GM18907 (cell line): ENCODE results near the gene CLEC6A.
"Not testable (repeated sequence)": the region's sequence is repeated elsewhere in the genome, so short reads cannot be mapped to it uniquely, and the experiment has no call there.

Experiments
- ATAC-seq: cut with Tn5 transposase; IDR thresholded peaks from one replicate; pipeline ENCODE4 v1.9.1; 2021; ENCODE audit warnings: mild to moderate bottlenecking, moderate library complexity; ENCODE audit not compliant: unreplicated experiment

CLEC6A gene

DNA sequence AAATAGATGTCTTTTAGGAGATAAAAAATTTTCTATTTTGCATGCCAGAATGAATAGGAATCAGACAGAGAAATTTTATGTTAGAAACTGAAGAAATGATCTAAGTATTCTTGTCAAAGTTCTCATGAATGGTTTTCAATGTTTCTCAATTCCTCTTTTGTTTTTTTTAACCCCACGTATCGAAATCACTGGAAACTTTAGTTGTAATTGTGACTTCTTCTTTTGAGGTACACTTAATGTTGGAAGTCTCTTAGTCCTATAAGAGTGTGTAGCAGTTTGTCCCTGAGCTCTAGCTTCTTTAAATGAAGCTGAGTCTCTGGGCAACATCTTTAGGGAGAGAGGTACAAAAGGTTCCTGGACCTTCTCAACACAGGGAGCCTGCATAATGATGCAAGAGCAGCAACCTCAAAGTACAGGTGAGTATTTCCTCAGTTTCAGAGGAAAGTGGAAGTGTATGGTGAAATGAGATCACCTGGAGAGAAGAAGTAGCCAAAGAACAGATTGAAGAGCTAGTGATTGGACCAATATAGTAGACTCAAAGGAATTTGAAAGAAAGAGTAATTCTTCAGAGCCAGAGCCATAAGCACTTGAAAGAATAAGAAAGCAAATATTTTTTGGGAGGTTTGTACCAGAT, at the start of gene CLEC6A:
Gene CLEC6A (plus strand): TSS at position 236 of the 634 bp plus-strand sequence. CDS start 150 bp downstream, at position 386.
- ATAC-seq: no peak

DNA sequence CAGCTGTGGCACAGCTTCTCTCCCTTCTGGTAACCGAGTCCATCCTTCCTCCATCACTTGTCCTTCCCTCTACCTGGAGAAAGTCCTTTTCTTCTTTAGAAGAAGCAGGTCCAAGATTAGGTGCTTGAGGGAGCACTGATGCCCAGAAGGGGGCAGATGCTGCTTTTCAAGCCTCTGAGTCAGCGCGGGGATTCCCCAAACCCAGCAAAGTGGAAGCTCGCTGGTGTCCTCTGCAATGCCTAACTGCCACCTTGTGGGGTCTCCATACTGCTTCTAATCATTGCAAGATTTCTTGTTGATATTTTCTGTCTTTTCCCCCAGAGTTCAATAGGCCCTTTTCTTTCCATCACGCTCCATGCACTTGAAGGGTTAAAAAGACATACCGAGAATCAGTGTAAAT, 36.2 kb upstream of the CLEC6A start:
- not testable (repeated sequence) for ATAC-seq

DNA sequence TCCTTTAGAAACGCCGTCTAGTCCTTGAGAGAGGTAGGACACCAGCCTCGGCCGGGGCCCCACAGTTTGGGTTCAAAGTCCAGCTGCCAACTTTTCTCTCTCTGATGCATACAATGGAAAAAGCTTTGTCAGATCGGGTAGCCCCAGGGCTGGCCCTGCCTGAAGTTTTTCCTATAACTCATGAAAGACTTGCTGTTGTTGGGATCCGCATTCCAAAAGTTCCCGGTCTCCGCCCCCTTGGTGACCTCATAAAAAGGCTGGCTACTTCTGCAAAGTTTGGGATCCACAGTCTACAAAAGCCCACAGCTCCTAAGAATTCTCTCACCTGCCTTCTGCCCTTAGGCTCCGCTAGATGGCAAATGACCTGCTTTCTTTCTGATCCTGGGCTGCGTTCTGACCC, 35.3 kb upstream of the CLEC6A start:
- no peak for ATAC-seq

DNA sequence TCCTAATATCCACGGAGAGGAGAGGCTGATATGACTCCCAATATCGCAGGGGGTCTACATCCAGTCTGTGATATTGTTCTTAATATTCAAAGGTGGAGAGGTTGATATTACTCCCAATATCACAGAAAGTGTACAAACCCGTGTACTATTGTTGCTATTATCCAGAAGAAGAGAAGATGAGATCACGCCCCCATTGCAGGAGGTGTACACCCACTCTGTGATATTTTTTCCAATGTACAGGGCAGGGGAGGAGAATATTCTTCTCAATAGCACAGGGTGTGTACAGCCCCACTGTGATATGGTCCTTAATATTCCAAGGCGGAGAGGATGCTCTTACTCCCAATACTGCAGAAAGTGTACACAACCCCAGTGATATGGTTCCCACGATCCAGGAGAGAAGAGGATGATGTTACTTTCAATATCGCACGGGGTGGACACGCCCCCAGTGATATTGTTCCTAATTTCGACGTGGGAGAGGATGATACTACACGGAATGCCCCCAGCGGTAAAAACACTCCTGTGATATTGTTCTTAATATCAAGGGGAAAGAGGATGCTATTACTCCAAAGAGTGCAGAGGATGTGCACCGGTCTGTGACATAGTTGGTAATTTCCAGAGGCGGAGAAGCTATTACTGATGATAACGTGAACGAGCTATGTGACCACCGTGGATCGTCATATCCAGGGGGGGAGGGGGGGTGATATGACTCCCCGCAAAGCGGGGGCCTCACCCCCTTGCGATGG, 11.1 kb upstream of the CLEC6A start:
- not testable (repeated sequence) for ATAC-seq

DNA sequence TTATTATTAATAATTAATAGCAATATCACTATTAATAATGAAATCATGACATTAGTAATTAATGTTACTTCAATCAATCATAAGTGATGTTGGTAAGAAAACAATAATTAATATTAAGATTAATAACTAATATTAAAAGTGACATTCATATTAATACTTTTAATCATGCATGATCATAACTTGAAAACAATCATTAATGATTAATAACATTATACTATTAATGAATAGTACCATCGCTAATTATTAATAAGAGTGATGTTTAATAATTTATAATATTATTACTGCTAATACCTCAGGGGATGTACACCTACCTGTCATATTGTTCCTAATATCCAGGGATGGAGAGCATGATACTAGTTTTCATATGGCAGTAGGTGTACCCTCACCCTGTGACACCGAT, 10.0 kb upstream of the CLEC6A start:
- ATAC-seq: no peak

DNA sequence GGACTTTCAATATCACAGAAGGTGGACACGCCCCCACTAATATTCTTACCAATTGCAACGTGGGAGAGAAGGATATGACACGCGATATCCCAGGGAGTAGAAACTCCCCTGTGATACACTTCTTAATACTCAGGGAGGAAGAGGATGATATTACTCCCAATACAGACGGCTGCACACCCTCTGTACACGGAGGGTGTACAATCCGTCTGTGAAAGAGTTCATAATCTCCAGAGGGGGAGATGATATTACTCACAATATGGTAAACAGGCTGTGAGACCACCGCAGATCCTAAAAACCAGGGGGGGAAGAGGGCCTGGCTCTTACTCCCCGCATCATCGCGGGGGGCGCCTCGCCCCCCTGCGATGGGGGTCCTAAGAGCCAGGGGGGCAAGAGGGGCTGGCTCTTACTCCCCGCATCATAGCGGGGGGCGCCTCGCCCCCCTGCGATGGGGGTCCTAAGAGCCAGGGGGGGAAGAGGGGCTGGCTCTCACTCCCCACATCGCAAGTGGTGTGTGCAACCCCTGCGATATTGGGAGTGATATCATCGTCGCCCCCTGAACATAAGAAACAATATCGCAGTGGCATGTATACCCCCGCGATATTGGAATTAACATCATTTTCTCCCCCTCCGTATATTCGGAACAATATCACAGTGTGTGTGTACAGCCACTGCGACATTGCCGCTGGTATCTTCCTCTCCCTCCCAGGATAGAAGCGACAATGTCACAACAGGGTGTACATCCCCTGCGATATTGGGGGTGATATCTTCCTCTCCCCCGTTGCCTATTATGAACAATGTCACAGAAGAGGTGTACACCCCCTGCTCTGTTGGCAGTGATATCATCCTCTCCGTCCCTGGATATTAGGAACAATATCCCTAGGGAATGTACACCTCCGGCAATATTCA, 8.9 kb upstream of the CLEC6A start:
- no peak for ATAC-seq

DNA sequence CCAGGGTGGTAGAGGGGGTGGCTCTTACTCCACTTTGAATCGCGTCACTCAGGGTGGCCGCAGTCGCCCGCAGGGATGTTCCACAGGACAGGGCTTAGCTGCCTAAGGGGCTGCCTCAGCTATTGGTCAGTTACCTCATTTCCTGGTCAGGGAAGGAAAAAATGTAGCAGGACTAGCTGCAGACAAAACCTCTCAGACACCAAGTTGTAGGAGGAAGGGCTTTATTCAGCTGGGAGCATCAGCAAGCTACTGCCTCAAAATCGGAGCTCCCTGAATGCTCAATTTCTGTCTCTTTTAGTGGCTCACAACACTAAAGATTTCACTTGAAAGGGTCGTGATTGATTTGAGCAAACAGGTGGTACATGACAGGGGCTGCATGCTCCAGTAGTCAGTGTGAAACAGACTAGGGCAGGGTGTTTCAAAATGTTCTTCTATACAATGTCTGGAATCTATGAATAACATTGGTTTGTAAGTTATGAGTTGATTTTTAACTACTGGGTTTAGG, 6.4 kb upstream of the CLEC6A start:
- ATAC-seq: no peak

DNA sequence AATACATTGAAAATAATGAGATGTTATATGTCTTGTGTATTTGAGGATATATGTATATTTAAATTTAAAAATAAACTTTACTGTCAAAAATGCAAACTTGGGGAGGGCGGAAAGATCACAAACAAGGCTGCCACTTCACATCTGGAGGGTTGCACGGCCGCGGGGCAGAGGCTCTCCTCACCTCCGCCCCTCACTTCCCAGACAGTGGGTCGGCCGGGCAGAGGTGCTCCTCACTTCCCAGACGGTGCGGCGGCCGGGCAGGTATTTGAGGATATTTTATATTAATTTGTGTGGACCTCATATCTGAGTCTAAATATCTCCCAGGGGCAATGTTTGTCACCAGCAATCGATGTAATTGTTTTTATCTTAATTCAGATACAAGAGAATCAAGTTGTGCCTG, 3.7 kb upstream of the CLEC6A start:
- ATAC-seq: no peak

DNA sequence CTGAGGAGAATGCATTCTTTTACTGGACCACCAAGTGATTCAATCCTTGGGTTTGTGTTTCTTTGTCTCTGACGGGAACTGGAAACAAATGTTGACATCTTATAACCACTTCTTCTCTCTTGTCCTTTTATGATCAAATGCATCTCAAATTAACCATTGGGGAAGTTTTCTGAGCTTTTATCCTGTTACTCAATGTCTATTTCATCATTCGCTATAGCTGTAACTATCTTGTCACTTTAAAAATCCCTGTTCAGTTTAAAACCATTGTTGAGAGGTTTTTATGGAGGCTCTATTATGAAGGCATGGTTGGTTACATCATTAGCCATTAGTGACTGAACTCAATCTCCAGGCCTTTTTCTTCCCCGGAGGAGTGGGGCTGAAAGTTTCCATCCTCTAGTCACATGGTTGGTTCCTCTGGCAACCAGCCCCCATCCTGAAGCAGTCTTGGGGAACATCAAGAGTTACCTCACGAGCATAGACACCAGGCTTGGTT, 2.7 kb upstream of the CLEC6A start:
- no peak for ATAC-seq

DNA sequence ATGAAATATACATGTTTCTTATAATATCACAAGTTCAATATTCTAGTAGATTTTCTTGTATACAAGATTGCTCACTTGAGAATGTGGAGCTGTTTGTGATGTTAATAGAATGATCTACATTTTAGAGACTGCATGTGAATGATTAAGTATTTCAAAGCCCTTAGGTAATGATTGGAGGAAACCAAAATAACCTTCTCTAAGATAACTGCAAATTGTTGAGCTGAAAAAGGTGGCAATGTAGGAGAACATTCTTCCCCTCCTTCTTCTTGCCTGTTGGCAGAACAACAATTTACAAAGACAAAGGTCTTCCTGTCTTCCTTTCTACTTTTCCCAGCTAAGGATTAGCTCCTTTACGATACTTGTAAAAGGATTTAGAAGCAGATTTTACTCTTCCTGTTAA, 2.0 kb upstream of the CLEC6A start:
- ATAC-seq: no peak

DNA sequence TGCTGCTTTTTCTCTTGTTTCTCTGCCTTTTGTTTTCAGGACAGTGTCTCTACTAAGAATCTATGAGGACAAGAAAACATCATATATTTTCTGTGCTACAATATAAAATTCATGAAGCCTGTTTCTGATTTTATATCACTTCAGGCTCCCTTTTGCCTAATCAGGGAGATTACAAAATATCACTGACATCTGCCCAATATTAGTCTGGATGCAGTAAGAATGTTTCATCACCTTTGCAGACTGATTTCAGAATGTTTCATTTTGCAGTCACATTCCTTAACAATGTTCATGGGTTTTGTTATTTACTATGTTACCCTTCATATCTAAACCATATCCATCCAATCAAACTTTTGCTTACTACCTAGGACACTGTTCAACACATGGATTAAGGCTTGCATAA, 491 bp upstream of the CLEC6A start:
- no peak for ATAC-seq

DNA sequence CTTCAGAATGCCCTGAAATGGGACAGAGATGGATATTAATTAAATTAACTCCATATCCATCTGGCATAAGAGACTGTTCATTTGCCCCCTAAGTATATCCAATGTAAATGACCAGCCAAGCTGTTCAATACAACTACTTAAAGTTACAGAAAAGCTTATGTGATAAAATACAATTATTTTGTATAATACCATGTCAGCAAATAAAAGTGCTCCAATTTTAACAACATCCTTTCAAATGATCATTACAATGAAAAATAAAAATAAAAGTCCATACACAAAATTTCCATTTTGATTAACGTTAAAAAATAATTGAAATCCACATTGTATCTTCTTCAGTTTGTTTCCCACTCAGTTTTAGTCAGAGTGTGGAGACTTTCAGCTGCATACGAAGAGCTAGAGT, 5.7 kb downstream of the CLEC6A start:
- no peak for ATAC-seq

DNA sequence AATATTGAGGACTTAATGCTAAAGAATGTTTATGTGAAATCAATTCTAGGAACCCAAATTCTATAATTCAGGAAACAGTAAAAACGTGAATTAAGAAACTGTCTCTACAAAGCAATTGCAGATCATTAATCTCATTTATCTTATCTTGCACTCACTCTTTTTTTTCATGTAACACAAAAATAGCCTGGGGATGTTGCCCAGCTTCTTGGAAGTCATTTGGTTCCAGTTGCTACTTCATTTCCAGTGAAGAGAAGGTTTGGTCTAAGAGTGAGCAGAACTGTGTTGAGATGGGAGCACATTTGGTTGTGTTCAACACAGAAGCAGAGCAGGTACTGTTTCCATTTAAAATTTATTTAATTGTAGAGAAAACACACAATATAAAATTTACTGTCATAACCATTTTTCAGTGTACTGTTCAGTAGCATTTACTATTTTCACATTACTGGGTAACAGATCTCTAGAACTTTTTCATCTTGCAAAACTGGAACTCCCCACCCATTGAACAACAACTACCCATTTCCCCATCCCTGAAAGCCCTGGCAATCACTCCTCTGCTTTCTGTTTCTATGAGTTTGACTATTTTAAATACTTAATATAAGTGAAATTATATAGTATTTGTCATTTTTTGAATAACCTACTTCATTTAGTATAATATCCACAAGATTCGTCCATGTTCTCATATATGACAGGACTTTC, 9.7 kb downstream of the CLEC6A start:
- no peak for ATAC-seq

DNA sequence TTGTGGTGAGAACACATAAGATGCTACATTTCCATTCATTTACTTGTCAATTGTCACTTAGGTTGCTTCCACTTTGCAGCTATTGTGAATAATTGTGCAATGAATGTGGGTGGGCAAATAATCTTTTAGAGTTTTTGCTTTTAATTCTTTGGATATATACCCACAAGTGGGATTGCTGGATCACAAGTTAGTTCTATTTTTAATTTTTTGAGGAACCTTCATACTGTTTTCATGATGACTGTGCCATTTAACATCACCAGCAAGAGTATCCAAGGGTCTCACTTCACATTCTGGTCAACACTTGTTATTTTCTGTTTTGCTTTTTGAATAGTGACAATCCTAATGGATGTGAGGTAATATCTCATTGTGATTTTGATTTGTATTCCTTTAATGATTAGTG, 10.5 kb downstream of the CLEC6A start:
- no peak for ATAC-seq

DNA sequence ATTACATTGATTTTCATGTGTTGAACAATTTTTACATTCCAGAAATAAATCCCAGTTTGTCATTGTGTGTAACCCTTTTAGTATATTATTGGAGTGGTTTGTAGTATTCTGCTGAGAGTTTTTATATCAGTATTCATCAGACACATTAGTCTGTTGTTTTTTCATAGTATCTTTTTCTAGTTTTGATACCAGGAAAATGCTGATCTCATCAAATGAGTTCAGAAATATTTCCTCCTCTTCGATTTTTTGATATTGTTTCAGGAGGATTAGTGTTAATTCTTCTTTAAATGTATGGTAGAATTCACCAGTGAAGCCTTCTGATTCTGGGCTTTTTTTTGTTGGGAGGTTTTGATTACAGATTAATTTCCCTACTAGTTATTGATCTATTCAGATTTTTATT, 15.3 kb downstream of the CLEC6A start:
- no peak for ATAC-seq

DNA sequence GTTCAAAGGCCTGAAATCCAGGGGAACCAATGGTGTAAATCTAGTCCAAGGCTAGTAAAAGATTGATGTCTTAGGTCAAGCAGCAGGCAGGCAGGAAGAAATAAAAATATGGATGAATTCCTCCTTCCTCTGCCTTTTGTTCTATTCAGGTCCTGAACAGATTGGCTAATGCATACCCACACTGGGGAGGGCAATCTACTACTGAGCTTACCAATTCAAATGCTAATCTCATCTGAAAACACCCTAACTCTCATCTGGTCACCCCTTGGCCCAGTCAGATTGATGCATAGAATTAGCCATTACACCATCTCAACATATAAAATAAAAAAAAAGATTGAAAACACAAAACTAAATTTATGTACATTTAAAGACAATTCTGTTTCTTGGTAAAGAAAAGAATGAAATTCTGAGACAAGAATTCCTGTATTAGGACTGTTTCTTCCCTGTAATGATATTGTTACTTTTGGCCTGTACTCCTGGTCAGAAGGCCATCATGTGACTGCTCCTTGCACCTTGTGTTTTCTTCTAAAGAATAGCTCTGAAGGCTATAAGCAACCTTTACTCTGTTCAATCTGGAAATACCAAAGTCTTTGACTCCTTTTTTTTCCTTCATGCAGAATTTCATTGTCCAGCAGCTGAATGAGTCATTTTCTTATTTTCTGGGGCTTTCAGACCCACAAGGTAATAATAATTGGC, 19.9 kb downstream of the CLEC6A start:
- ATAC-seq: no peak

DNA sequence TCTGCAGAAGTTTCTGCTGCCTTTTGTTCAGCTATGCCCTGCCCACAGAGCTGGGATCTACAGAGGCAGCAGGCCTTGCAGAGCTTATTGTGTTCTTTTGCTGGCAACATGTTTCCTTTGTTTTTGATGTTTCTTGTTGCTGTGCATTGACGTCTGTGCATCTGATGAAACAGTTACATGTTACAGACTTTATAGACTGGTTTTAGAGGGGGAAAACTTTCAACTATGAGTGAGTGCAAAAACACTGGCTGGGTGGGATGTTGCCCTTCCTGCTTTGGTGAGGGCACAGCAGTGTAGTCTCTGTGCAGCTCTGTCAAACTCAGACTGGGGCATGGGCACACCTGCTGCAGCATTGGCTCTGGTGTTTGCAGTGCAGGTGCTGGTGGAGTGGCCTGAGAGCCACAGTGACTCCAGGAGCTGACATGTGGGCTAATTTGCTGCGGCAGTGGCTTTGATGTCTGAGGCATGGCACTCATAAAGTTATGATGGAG, 26.9 kb downstream of the CLEC6A start:
- ATAC-seq: no peak

DNA sequence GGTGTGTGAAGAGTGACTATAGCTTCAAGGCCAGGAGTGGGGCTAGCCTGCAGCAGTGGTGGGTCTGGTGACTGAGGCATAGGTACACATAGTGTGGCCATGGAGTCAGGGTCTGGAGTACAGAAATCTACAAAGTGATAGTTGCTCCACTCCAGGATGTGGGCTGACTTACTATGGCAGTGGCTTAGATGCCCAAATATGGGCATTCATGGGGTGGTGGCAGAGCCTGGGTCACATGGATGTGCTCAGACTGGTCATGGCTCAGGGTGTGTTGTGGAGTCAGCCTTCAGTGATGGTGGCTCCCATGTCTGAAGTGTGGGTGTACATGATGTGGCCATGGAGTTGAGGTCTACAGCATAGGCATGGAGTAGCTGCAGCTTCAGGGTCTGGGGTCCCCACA, 27.3 kb downstream of the CLEC6A start:
- ATAC-seq: no peak

DNA sequence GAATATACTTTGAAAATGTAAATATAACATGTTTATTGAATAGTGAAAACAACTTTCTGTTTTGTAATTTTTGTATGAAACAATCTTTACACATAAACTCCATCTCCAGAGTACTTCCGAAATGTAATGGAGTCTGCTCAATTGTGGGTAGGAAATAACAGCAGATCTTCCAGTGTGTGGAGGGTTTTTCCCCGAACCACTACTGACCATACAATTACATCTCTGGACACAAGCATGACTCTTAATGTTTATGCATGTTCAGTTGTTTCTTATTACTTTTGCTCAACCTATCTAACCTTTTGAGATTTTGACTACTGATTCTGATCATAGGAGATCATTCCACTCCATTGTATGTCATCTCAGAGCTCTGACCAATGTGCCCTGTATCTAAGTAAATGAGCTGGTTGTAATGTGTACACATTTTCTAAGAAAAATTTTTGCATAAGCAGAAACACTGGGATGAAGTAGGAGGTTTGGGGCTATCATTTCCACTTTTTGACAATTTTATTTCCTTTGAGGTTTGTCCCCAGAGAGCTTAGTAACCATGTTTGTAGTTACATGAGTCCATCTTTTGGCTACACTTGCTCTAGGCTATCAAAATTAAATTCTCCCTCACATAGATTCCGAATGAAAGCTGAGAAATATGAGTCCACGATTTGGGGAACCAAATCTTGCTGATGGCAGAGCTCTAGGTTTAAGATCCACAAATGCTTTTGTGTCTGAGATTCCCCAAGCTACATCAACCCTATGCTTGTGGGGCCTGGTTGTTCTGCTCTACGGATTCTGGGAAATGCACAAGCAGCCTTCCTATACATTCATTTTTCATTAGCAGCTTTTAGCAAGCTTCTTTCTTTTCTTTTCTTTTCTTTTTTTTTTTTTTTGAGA, 36.1 kb downstream of the CLEC6A start:
- ATAC-seq: no peak
